PC-3 (cell line): ENCODE results near the gene PIGS.

Experiments
- CTCF ChIP-seq: fragments of 300-600 bp; sonication (generic); conservative IDR thresholded peaks from 2 replicates; pipeline ENCODE4 v1.5.1; 2017; ENCODE audit warnings: antibody characterized with exemption, low read depth, mild to moderate bottlenecking, low read length
- EZH2 ChIP-seq: fragments of 300-600 bp; sonication (generic); IDR thresholded peaks from one replicate; pipeline ENCODE4 v1.6.1; 2017; ENCODE audit warnings: antibody characterized with exemption, mild to moderate bottlenecking, low read length; ENCODE audit not compliant: unreplicated experiment

- TF ChIP-seq CTCF (no peak), EZH2 (no peak)
These were observed 6.1 kb upstream of the PIGS start for GRCh38 chr17:28577466-28577824.
